ENCODE measurements around the gene NQO1.

DNA sequence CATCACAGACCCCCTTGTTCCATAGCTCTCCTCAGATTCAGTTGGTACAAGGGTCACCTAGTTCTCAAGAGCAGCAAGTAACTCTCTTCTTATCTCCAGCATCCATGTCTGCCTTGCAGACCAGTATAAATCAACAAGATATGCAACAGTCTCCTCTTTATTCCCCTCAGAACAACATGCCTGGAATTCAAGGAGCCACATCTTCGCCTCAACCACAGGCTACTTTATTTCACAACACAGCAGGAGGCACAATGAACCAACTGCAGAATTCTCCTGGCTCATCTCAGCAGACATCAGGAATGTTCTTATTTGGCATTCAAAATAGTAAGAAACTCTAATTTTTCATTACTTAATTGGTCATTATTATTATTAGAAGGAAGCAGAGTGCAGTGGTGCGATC is 32.4 kb downstream of the NQO1 start:
- TF ChIP-seq, protein P1, sequence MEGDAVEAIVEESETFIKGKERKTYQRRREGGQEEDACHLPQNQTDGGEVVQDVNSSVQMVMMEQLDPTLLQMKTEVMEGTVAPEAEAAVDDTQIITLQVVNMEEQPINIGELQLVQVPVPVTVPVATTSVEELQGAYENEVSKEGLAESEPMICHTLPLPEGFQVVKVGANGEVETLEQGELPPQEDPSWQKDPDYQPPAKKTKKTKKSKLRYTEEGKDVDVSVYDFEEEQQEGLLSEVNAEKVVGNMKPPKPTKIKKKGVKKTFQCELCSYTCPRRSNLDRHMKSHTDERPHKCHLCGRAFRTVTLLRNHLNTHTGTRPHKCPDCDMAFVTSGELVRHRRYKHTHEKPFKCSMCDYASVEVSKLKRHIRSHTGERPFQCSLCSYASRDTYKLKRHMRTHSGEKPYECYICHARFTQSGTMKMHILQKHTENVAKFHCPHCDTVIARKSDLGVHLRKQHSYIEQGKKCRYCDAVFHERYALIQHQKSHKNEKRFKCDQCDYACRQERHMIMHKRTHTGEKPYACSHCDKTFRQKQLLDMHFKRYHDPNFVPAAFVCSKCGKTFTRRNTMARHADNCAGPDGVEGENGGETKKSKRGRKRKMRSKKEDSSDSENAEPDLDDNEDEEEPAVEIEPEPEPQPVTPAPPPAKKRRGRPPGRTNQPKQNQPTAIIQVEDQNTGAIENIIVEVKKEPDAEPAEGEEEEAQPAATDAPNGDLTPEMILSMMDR (IDR thresholded peaks at IDR 0.05), result no peak
- TF ChIP-seq POLR2A (IDR thresholded peaks at IDR 0.05), result no peak

All from body of pancreas (tissue), 4 donors.